Astrocyte (in vitro differentiated cells and primary cell): Measurements from ENCODE around the gene TMEM235. TPM values are rescaled to one million over a fixed set of nuclear protein-coding genes. Genes with fewer than 3 reads are reported as not detected.

ENCODE experiments used
- DNase-seq: peaks from one replicate; pipeline ENCODE4 v3.0.0-alpha.2; 2010; ENCODE audit warnings: low read depth
- FAIRE-seq: peaks from 2 replicates; lab custom pipeline; 2011; peaks lifted over from hg19 to GRCh38; lab: Jason Lieb, UNC
- H2AFZ ChIP-seq: 2 replicates; pipeline ENCODE4 v1.6.0; 2012; ENCODE audit warnings: low read depth, low read length, inconsistent platforms
- H3K27ac ChIP-seq: 2 replicates; pipeline ENCODE4 v1.5.1; 2011; ENCODE audit warnings: low read depth, low read length, inconsistent platforms
- H3K27me3 ChIP-seq: 2 replicates; pipeline ENCODE4 v1.6.0; 2011; ENCODE audit warnings: low read length, inconsistent platforms; ENCODE audit not compliant: insufficient read depth
- H3K36me3 ChIP-seq: 2 replicates; pipeline ENCODE4 v1.5.1; 2011; ENCODE audit warnings: low read length, inconsistent platforms; ENCODE audit not compliant: insufficient read depth
- H3K4me1 ChIP-seq: 2 replicates; pipeline ENCODE4 v1.5.1; 2011; ENCODE audit warnings: low read length, inconsistent platforms; ENCODE audit not compliant: insufficient read depth
- H3K4me2 ChIP-seq: 2 replicates; pipeline ENCODE4 v1.6.0; 2012; ENCODE audit warnings: low read length, inconsistent platforms
- H3K4me3 ChIP-seq: 2 replicates; pipeline ENCODE4 v1.5.1; 2011; ENCODE audit warnings: low read depth, mild to moderate bottlenecking, low read length, inconsistent platforms; ENCODE audit not compliant: insufficient read depth
- H3K79me2 ChIP-seq: 2 replicates; pipeline ENCODE4 v1.6.0; 2012; ENCODE audit warnings: mild to moderate bottlenecking, low read length, inconsistent platforms; ENCODE audit not compliant: insufficient read depth
- H3K9ac ChIP-seq: 2 replicates; pipeline ENCODE4 v1.6.0; 2012; ENCODE audit warnings: mild to moderate bottlenecking, low read length, inconsistent platforms
- H3K9me3 ChIP-seq: 2 replicates; pipeline ENCODE4 v1.5.1; 2012; ENCODE audit warnings: low read depth, mild to moderate bottlenecking, low read length, inconsistent platforms; ENCODE audit not compliant: insufficient read depth
- H4K20me1 ChIP-seq: 2 replicates; pipeline ENCODE4 v1.6.0; 2012; ENCODE audit warnings: low read length, inconsistent platforms; ENCODE audit not compliant: insufficient read depth
- H3K27ac Mint-ChIP-seq: one replicate; pipeline ENCODE4 v1.8.0; 2021; ENCODE audit warnings: mild to moderate bottlenecking, mixed read lengths; ENCODE audit not compliant: unreplicated experiment
- H3K27me3 Mint-ChIP-seq: one replicate; pipeline ENCODE4 v1.8.0; 2021; ENCODE audit warnings: low read depth, mixed read lengths; ENCODE audit not compliant: unreplicated experiment
- H3K36me3 Mint-ChIP-seq: one replicate; pipeline ENCODE4 v1.8.0; 2021; ENCODE audit warnings: low read depth, mixed read lengths; ENCODE audit not compliant: unreplicated experiment
- H3K4me1 Mint-ChIP-seq: one replicate; pipeline ENCODE4 v1.8.0; 2021; ENCODE audit warnings: low read depth, mixed read lengths; ENCODE audit not compliant: unreplicated experiment
- H3K4me3 Mint-ChIP-seq: one replicate; pipeline ENCODE4 v1.8.0; 2021; ENCODE audit warnings: mild to moderate bottlenecking, moderate library complexity, mixed read lengths; ENCODE audit not compliant: unreplicated experiment
- H3K9me3 Mint-ChIP-seq: one replicate; pipeline ENCODE4 v1.8.0; 2021; ENCODE audit warnings: mild to moderate bottlenecking, mixed read lengths; ENCODE audit not compliant: unreplicated experiment
- CTCF ChIP-seq: IDR thresholded peaks from 2 replicates; pipeline ENCODE4 v1.5.1; 2011; ENCODE audit warnings: low read depth, mild to moderate bottlenecking, inconsistent platforms, low read length, moderate library complexity; ENCODE audit not compliant: insufficient read depth
- EZH2 ChIP-seq: IDR thresholded peaks from 2 replicates; pipeline ENCODE4 v1.6.1; 2012; ENCODE audit warnings: mild to moderate bottlenecking, low read length, inconsistent platforms; ENCODE audit not compliant: insufficient read depth
- total RNA-seq: library from RNA; stranded (reverse); gene quantifications from 2 replicates; pipeline ENCODE4 v1.2.1, GENCODE V29; 2021

TMEM235 gene
- total RNA-seq, 1 donor from 2014 or later = not detected

GRCh38 chr17:78267253-78268073 lies 36.0 kb downstream of the TMEM235 start:
- Histone ChIP-seq H2AFZ (no peak overlapping the region), H3K36me3 (no peaks in the 10 kb centered on the region), H3K4me2 (no peak overlapping the region), H3K27ac (no peak overlapping the region), H3K79me2 (no peaks in the 10 kb centered on the region), H3K9ac (no peak overlapping the region), H4K20me1 (no peaks in the 10 kb centered on the region), H3K4me1 (peaks cover 8% of the 10 kb centered on the region), H3K4me3 (no peak overlapping the region), H3K27me3 (peaks cover 16% of the 10 kb centered on the region), H3K9me3 (no peaks in the 10 kb centered on the region)
- Mint-ChIP-seq H3K36me3 (no peaks in the 10 kb centered on the region), H3K4me3 (no peak overlapping the region), H3K27me3 (peaks cover 7% of the 10 kb centered on the region), H3K27ac (no peak overlapping the region), H3K9me3 (no peaks in the 10 kb centered on the region), H3K4me1 (peaks cover 8% of the 10 kb centered on the region)
- TF ChIP-seq EZH2 (no peak), CTCF (no peak)
- DNase-seq (no peak), FAIRE-seq (no peak)

DNA sequence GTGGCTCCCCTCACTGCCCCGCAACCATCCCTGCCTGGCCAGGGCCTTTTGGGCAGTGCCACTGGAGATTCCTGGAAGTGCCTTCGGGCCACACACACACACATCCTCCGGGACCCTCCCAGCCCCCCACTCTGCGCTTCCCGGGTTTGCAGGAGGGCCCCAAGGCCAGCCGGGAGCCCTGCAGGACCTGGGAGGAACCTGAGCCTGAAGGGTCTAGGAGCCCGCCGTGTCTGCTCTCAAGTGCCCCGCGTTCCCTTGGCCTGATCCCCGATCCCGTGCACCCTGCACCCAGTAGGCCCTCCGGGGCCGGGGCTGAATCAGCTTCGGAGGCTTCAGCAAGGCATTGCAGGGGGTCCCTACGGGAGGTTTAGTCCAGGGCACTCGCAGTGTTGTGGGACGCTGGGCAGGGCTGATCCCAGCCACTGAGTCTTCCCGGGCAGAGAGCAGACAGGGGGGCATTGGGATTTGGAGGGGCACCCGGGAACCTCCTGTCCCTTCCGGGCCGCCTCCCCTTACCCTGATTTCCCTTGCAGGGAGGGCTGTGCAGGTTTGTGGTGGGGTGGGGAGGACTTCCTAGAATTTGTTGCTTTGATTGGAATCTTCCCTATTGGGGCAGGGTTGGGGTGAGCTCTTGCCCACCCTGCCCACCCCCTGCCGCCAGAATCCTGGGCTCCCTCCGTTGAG lies 36.9 kb downstream of the TMEM235 start:
- Mint-ChIP-seq H3K36me3 (no peaks in the 10 kb centered on the region), H3K27me3 (peaks cover 7% of the 10 kb centered on the region), H3K27ac (no peak overlapping the region), H3K9me3 (no peaks in the 10 kb centered on the region), H3K4me1 (peaks cover 10% of the 10 kb centered on the region), H3K4me3 (no peak overlapping the region)
- no peak overlapping the region for H3K4me2 ChIP-seq
- peaks cover 8% of the 10 kb centered on the region for H3K4me1 ChIP-seq
- no peak for DNase-seq
- no peak for FAIRE-seq
- H3K9ac ChIP-seq = no peak overlapping the region
- no peaks in the 10 kb centered on the region for H4K20me1 ChIP-seq
- no peak overlapping the region for H3K4me3 ChIP-seq
- TF ChIP-seq CTCF (no peak), EZH2 (no peak)
- no peak overlapping the region for H2AFZ ChIP-seq
- H3K27me3 ChIP-seq = peaks cover 22% of the 10 kb centered on the region
- H3K36me3 ChIP-seq = no peaks in the 10 kb centered on the region
- H3K79me2 ChIP-seq = no peaks in the 10 kb centered on the region
- H3K9me3 ChIP-seq = no peaks in the 10 kb centered on the region
- no peak overlapping the region for H3K27ac ChIP-seq
